Kidney (tissue), 14 donors: Measurements from ENCODE around the gene FAM227B. TPM values are rescaled to one million over a fixed set of nuclear protein-coding genes. Genes with fewer than 3 reads are reported as not detected.
A peak's percentile ranks its signal among the peaks of the same experiment; 100 is the strongest.

Experiments
- DNase-seq, 5 donors: peaks; one replicate each; pipeline ENCODE4 v3.0.0-alpha.2; 2013 to 2020
- FAIRE-seq: peaks from 2 replicates; lab custom pipeline; 2012; peaks lifted over from hg19 to GRCh38; lab: Jason Lieb, UNC
- H3K27ac ChIP-seq, 2 donors: one replicate each; pipeline ENCODE4 v1.7.0; 2013; ENCODE audit warnings: low read depth in 2 of 2, low read length in 2 of 2, inconsistent platforms in 1 of 2
- H3K27me3 ChIP-seq: one replicate; pipeline ENCODE4 v1.7.1; 2013; ENCODE audit warnings: low read length, inconsistent platforms; ENCODE audit not compliant: control insufficient read depth, insufficient read depth
- H3K36me3 ChIP-seq, 3 donors: one replicate each; pipeline versions ENCODE4 v1.7.0 to v1.7.1; 2013; ENCODE audit warnings: low read length in 3 of 3, control low read depth in 1 of 3, inconsistent platforms in 1 of 3; ENCODE audit not compliant: insufficient read depth in 3 of 3, control insufficient read depth in 2 of 3
- H3K4me1 ChIP-seq, 3 donors: one replicate each; pipeline versions ENCODE4 v1.7.0 to v1.7.1; 2013; ENCODE audit warnings: low read length in 3 of 3, inconsistent platforms in 1 of 3, low read depth in 1 of 3; ENCODE audit not compliant: control insufficient read depth in 2 of 3, insufficient read depth in 2 of 3
- H3K4me3 ChIP-seq, 3 donors: one replicate each; pipeline versions ENCODE4 v1.7.0 to v1.8.1; 2013; ENCODE audit warnings: low read length in 3 of 3, control low read depth in 1 of 3, inconsistent platforms in 1 of 3
- H3K9ac ChIP-seq, 3 donors: one replicate each; pipeline versions ENCODE4 v1.7.0 to v1.7.1; 2013; ENCODE audit warnings: low read length in 3 of 3, control low read depth in 1 of 3, inconsistent platforms in 1 of 3
- H3K9me3 ChIP-seq, 3 donors: one replicate each; pipeline versions ENCODE4 v1.7.0 to v1.7.1; 2013; ENCODE audit warnings: low read length in 3 of 3, control low read depth in 1 of 3, inconsistent platforms in 1 of 3; ENCODE audit not compliant: control insufficient read depth in 2 of 3, insufficient read depth in 1 of 3
- CTCF ChIP-seq: IDR thresholded peaks from 3 replicates; pipeline ENCODE4 v1.5.1; 2012; ENCODE audit warnings: mild to moderate bottlenecking, moderate library complexity, borderline replicate concordance; ENCODE audit not compliant: insufficient read depth; ENCODE audit errors: extremely low read depth
- intact Hi-C: fragments of 100-400 bp; cut with DNase I; formaldehyde crosslinking; loops from one replicate; pipeline ENCODE4 v1.11.1; 2022
- polyA plus RNA-seq: library from polyadenylated mRNA; stranded (reverse); fragments of 350-450 nt; fragmentation: Illumina TruSeq; extraction: RNeasy Lipid Tissue Mini Kit (QIAGEN cat#74804); gene quantifications from one replicate; pipeline ENCODE4 v1.2.3, GENCODE V29; 2014; ENCODE audit warnings: low read depth, low replicate concordance; ENCODE audit not compliant: insufficient read depth
- total RNA-seq: library from RNA; stranded (reverse); fragmentation: NEBNext Ultra II Directional; extraction: Animal tissue kit (Norgen Biotek cat#: 25700); gene quantifications from one replicate; pipeline ENCODE4 v1.2.1, GENCODE V29; 2021
- donor health status: control.
- donor health status: control.
- donor health status: control.
- donor health status: control.
- donor health status: control.
- donor health status: DM: yes; HTN: yes; CAD: no.
- donor health status: Normal renal cell carcinoma (clear cell type).

FAM227B gene
- total and polyA plus RNA-seq, 2 donors from 2014 or later, result 11.7 to 12.2 TPM

GRCh38 chr15:49438962-49439631 lies 181.5 kb downstream of the FAM227B start:
- peak in 4 of 5 donors; percentile 31 to 86 (median 48) for DNase-seq
- no peaks in the 10 kb centered on the region for H3K27me3 ChIP-seq
- H3K36me3 ChIP-seq, result no peaks in the 10 kb centered on the region
- H3K9ac ChIP-seq, result no peak overlapping the region
- H3K4me3 ChIP-seq, result no peak overlapping the region
- intact Hi-C loops, result no loop called here
- no peaks in the 10 kb centered on the region for H3K9me3 ChIP-seq
- no peak for TF ChIP-seq CTCF
- no peak overlapping the region for H3K27ac ChIP-seq
- no peak for FAIRE-seq
- no peaks in the 10 kb centered on the region for H3K4me1 ChIP-seq

- Histone ChIP-seq H3K36me3 (no peaks in the 10 kb centered on the region), H3K9ac (no peak overlapping the region), H3K4me1 (no peaks in the 10 kb centered on the region), H3K27ac (no peak overlapping the region), H3K4me3 (no peak overlapping the region), H3K27me3 (no peaks in the 10 kb centered on the region), H3K9me3 (no peaks in the 10 kb centered on the region)
- FAIRE-seq (no peak), DNase-seq (no peak)
- intact Hi-C loops, result no loop called here
- TF ChIP-seq CTCF, result no peak
Measured at GRCh38 chr15:49436751-49437150, 183.9 kb downstream of the FAM227B start.

- DNase-seq (no peak), FAIRE-seq (no peak)
- H3K9me3 ChIP-seq, result no peaks in the 10 kb centered on the region
- TF ChIP-seq CTCF, result no peak
- no peaks in the 10 kb centered on the region for H3K4me1 ChIP-seq
- H3K9ac ChIP-seq, result no peak overlapping the region
- intact Hi-C loops, result no loop called here
- H3K36me3 ChIP-seq, result no peaks in the 10 kb centered on the region
- no peaks in the 10 kb centered on the region for H3K27me3 ChIP-seq
- H3K4me3 ChIP-seq, result no peak overlapping the region
- H3K27ac ChIP-seq, result no peak overlapping the region
Measured at GRCh38 chr15:49435174-49435573, 185.4 kb downstream of the FAM227B start.

- Histone ChIP-seq H3K9ac (no peak overlapping the region), H3K27me3 (no peaks in the 10 kb centered on the region), H3K36me3 (no peaks in the 10 kb centered on the region), H3K4me3 (no peak overlapping the region), H3K27ac (no peak overlapping the region), H3K4me1 (no peaks in the 10 kb centered on the region), H3K9me3 (no peaks in the 10 kb centered on the region)
- DNase-seq, result no peak
- FAIRE-seq, result no peak
- intact Hi-C loops, result no loop called here
- no peak for TF ChIP-seq CTCF
Measured at GRCh38 chr15:49430046-49430445, 190.6 kb downstream of the FAM227B start.
